Trophoblast cell (in vitro differentiated cells and primary cell): ENCODE measurements around the gene IGF1R.

Source experiments
- DNase-seq, 2 donors: peaks; one replicate each; pipeline ENCODE4 v3.0.0-alpha.2; 2016
- H2AFZ ChIP-seq: 2 replicates; pipeline ENCODE4 v1.6.1; 2013; ENCODE audit warnings: low read length, moderate library complexity, mild to moderate bottlenecking; ENCODE audit not compliant: insufficient read depth, poor library complexity
- H2AK5ac ChIP-seq: 2 replicates; pipeline ENCODE4 v1.6.1; 2013; ENCODE audit warnings: mild to moderate bottlenecking, low read length
- H2BK120ac ChIP-seq: 2 replicates; pipeline ENCODE4 v1.6.1; 2013; ENCODE audit warnings: low read length, mild to moderate bottlenecking, moderate library complexity; ENCODE audit not compliant: insufficient read depth, poor library complexity
- H2BK12ac ChIP-seq: 2 replicates; pipeline ENCODE4 v1.6.1; 2013; ENCODE audit warnings: mild to moderate bottlenecking, low read length, moderate library complexity
- H2BK5ac ChIP-seq: 2 replicates; pipeline ENCODE4 v1.6.1; 2013; ENCODE audit warnings: low read length, low read depth, moderate library complexity, mild to moderate bottlenecking; ENCODE audit not compliant: poor library complexity
- H3K14ac ChIP-seq: 2 replicates; pipeline ENCODE4 v1.6.1; 2013; ENCODE audit warnings: mild to moderate bottlenecking, low read length
- H3K18ac ChIP-seq: 2 replicates; pipeline ENCODE4 v1.6.1; 2013; ENCODE audit warnings: mild to moderate bottlenecking, low read length
- H3K23ac ChIP-seq: 2 replicates; pipeline ENCODE4 v1.6.1; 2013; ENCODE audit warnings: low read length
- H3K27ac ChIP-seq: 2 replicates; pipeline ENCODE4 v1.5.1; 2013; ENCODE audit warnings: low read depth, mild to moderate bottlenecking, inconsistent platforms, low read length, moderate library complexity
- H3K27me3 ChIP-seq: 2 replicates; pipeline ENCODE4 v1.6.1; 2013; ENCODE audit warnings: inconsistent platforms, mild to moderate bottlenecking, low read length, moderate library complexity; ENCODE audit not compliant: insufficient read depth
- H3K36me3 ChIP-seq, 2 experiments: 1 replicate in 1 of 2; 2 replicates in 1 of 2; pipeline ENCODE4 v1.6.1; 2013; ENCODE audit warnings: low read length in 2 of 2, mild to moderate bottlenecking in 2 of 2, moderate library complexity in 1 of 2; ENCODE audit not compliant: insufficient read depth in 2 of 2, control insufficient read depth in 1 of 2
- H3K4ac ChIP-seq: 2 replicates; pipeline ENCODE4 v1.6.1; 2013; ENCODE audit warnings: low read depth, mild to moderate bottlenecking, low read length, moderate library complexity
- H3K4me1 ChIP-seq, 2 experiments: 1 replicate in 1 of 2; 2 replicates in 1 of 2; pipeline ENCODE4 v1.6.1; 2013; ENCODE audit warnings: low read length in 2 of 2, mild to moderate bottlenecking in 2 of 2, moderate library complexity in 1 of 2; ENCODE audit not compliant: insufficient read depth in 2 of 2, control insufficient read depth in 1 of 2
- H3K4me2 ChIP-seq: 2 replicates; pipeline ENCODE4 v1.6.1; 2013; ENCODE audit warnings: inconsistent platforms, mild to moderate bottlenecking, low read length, moderate library complexity
- H3K4me3 ChIP-seq: 2 replicates; pipeline ENCODE4 v1.5.1; 2013; ENCODE audit warnings: mild to moderate bottlenecking, low read depth, low read length, inconsistent platforms
- H3K79me1 ChIP-seq: one replicate; pipeline ENCODE4 v1.6.1; 2013; ENCODE audit warnings: low read length
- H3K79me2 ChIP-seq: 2 replicates; pipeline ENCODE4 v1.6.1; 2013; ENCODE audit warnings: low read length, mild to moderate bottlenecking; ENCODE audit not compliant: control insufficient read depth, insufficient read depth, poor library complexity
- H3K9ac ChIP-seq: 2 replicates; pipeline ENCODE4 v1.6.1; 2013; ENCODE audit warnings: mild to moderate bottlenecking, low read length
- H3K9me3 ChIP-seq: 2 replicates; pipeline ENCODE4 v1.6.1; 2013; ENCODE audit warnings: low read depth, mild to moderate bottlenecking, control low read depth, inconsistent platforms, low read length; ENCODE audit not compliant: insufficient read depth
- H4K12ac ChIP-seq: 2 replicates; pipeline ENCODE4 v1.6.1; 2013; ENCODE audit warnings: low read depth, mild to moderate bottlenecking, low read length, moderate library complexity
- H4K8ac ChIP-seq: 2 replicates; pipeline ENCODE4 v1.6.1; 2013; ENCODE audit warnings: low read depth, mild to moderate bottlenecking, low read length, moderate library complexity
- H4K91ac ChIP-seq: one replicate; pipeline ENCODE4 v1.6.1; 2013; ENCODE audit warnings: low read depth, mild to moderate bottlenecking, low read length, moderate library complexity
- WGBS: extraction: QIAGEN DNeasy Blood & Tissue Kit; methylation state at CpG from one replicate; pipeline ENCODE4 v1.1.7; 2013; ENCODE audit warnings: missing lambda C conversion rate; ENCODE audit not compliant: insufficient read length, insufficient coverage; ENCODE audit errors: extremely low coverage; 5-methylcytosine and 5-hydroxymethylcytosine counted together

Gene IGF1R

DNA sequence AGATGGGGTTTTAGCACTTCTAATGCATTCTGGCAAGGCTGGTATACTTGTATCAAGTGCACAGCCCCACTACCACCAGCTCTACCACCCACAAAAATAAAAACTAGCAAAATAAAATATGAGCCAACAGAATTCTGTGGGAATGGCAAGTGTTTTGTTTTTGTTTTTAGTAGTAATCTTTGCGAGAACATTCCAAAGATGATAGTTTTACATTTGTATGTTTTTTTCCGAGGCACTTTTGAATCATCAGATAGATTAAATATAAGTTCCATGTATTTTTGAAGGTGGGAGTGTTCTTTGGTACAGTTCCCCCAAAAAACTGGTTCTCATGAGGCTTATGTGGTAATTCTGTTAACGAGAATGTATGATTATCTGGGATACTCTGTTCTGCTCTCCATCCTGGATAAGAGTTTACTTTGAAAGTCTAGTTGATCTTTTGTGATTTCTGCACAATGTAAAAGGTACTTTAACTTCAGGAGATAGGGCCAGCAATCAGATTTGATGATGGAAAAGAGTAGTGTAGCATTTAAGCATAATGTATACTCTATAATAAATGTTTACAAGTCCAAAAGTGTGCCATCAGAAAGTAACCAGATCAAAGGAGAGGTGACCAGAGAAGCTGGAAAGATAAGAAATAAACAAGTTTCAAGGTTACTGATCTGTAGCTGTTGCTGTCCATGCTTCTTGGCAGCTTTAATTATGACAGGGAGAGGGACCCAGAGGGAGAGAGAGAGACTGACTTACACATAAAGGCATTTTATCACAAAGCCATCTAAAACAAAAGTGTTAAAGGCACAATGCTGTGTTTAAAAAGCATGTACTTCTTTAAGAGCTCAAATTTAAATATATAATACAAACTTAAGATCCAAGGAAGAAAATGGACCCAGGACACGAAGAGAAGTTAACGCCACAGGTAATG lies 228.4 kb downstream of the IGF1R start:
- Histone ChIP-seq H3K9ac (no peak overlapping the region), H3K18ac (no peak overlapping the region), H4K8ac (no peak overlapping the region), H3K36me3 (no peaks in the 10 kb centered on the region), H3K4ac (no peak overlapping the region), H2BK120ac (no peak overlapping the region), H3K27me3 (no peaks in the 10 kb centered on the region), H3K23ac (no peak overlapping the region), H4K91ac (no peak overlapping the region), H2AK5ac (no peak overlapping the region), H3K4me3 (no peak overlapping the region), H4K12ac (no peak overlapping the region), H2BK12ac (no peak overlapping the region), H3K27ac (no peak overlapping the region), H3K4me2 (no peak overlapping the region), H3K14ac (no peak overlapping the region), H2AFZ (no peak overlapping the region), H2BK5ac (no peak overlapping the region), H3K79me2 (peaks cover 14% of the 10 kb centered on the region), H3K4me1 (peaks cover 16 to 23% of the 10 kb centered on the region in 2 experiments), H3K9me3 (no peaks in the 10 kb centered on the region), H3K79me1 (peaks cover 7% of the 10 kb centered on the region)
- WGBS: no CpG with 5 or more reads among the region's 5 CpGs
- peak; percentile 28 to 69 for DNase-seq

DNA sequence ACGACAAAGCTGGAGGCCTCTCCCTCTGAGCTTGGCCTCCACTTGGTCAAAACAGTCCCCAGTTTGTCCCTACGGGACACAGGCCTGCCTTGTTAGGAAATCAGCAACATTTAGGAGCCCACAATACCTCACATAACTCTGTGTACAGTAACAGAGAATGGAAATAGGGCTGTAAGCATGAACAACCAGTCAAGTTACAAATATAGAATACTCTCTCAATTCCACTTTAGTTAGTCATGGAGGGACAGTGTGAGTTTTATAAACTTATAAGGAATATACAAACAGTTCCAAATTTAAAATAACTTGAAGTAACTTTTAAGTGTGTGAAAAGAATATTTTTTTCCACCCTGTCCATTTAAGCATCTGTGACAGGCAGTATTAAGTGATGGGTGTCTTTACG lies 229.8 kb downstream of the IGF1R start:
- Histone ChIP-seq H3K9ac (no peak overlapping the region), H3K27ac (peak overlapping the region; percentile 30), H3K79me1 (peaks cover 11% of the 10 kb centered on the region), H4K8ac (peak overlapping the region; percentile 69), H3K79me2 (peaks cover 16% of the 10 kb centered on the region), H4K12ac (no peak overlapping the region), H2AFZ (no peak overlapping the region), H3K27me3 (no peaks in the 10 kb centered on the region), H3K4me1 (peaks cover 16 to 28% of the 10 kb centered on the region in 2 experiments), H3K4ac (peak overlapping the region; percentile 47), H3K4me2 (no peak overlapping the region), H3K36me3 (no peaks in the 10 kb centered on the region), H2BK120ac (peak overlapping the region; percentile 27), H3K9me3 (no peaks in the 10 kb centered on the region), H2BK12ac (peak overlapping the region; percentile 43), H3K4me3 (no peak overlapping the region), H3K23ac (no peak overlapping the region), H3K18ac (peak overlapping the region; percentile 63), H4K91ac (peak overlapping the region; percentile 17), H2AK5ac (no peak overlapping the region), H3K14ac (no peak overlapping the region), H2BK5ac (no peak overlapping the region)
- no CpG with 5 or more reads among the region's 3 CpGs for WGBS
- DNase-seq: peak in 1 of 2 donors; percentile 78

DNA sequence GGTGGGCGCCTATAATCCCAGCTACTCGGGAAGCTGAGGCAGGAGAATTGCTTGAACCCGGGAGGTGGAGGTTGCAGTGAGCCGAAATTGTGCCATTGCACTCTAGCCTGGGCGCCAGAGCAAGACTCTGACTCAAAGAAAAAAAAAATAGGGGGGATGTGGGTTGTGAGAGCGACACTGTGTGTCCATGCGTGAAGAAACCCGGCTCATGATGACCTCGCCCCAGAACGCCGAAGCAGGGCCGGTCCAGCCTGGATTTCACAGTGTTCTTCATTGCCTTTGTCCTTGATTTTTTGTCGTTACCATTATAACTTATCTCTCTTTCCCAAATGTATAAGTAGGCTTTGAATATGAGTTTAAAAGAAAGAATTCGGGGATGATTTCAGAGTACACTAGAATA lies 230.5 kb downstream of the IGF1R start:
- Histone ChIP-seq H4K91ac (no peak overlapping the region), H3K18ac (no peak overlapping the region), H2BK5ac (no peak overlapping the region), H3K79me1 (peaks cover 15% of the 10 kb centered on the region), H3K27ac (no peak overlapping the region), H3K36me3 (no peaks in the 10 kb centered on the region), H2BK120ac (no peak overlapping the region), H3K4ac (no peak overlapping the region), H2AK5ac (no peak overlapping the region), H3K23ac (no peak overlapping the region), H3K9ac (no peak overlapping the region), H3K14ac (no peak overlapping the region), H3K79me2 (peaks cover 20% of the 10 kb centered on the region), H3K9me3 (no peaks in the 10 kb centered on the region), H4K12ac (no peak overlapping the region), H2AFZ (no peak overlapping the region), H4K8ac (no peak overlapping the region), H3K27me3 (no peaks in the 10 kb centered on the region), H3K4me3 (no peak overlapping the region), H2BK12ac (no peak overlapping the region), H3K4me1 (peaks cover 19 to 28% of the 10 kb centered on the region in 2 experiments), H3K4me2 (no peak overlapping the region)
- peak in 1 of 2 donors; percentile 35 for DNase-seq
- WGBS: no CpG with 5 or more reads among the region's 14 CpGs

DNA sequence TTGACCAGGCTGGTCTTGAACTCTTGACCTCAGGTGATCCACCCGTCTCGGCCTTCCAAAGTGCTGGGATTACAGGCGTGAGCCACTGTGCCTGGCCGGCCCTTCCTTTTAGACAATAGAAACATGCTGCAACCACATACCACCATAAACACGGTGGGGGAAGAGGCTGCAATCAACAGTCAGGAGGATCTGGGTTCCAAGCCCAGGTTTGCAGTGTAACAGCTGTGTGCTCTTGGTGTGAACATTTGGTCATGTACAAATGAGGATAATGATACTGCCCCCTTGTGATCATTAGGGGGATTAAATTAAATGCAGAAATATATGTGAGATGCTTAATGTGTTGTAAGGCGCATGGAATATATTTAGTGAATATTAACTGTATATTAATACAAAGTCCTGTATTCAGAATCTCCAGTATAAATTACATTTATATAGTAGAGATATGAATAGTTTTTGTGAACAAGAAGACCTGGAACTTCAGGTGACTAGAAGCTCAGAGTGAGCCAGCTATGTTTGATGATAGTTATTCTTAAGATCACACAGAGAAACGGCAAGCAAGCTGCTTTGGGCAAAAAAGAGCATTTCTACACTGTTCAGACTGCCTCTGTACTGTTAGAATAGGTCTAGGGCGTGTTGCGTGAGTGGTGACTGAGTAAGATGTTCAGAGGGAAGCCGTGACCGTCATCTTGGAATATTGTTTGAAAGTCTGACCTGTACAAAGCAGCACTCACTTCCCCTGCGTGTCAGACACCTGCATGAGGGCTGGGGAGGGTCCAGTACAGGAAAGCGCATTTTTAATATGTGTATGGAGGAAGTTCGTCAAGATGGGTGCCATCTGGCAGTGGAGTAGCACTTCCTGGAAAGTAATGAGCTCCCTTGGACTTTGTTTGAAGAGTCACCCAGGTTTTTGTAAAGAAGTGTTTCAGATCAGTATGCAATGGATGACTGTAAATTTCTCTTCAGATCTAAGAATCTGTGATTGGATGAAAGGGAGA lies 233.5 kb downstream of the IGF1R start:
- no peak overlapping the region for H2BK5ac ChIP-seq
- H3K18ac ChIP-seq: no peak overlapping the region
- no peak overlapping the region for H2BK12ac ChIP-seq
- peaks cover 18% of the 10 kb centered on the region for H3K79me2 ChIP-seq
- no peak overlapping the region for H3K23ac ChIP-seq
- peaks cover 12% of the 10 kb centered on the region for H3K79me1 ChIP-seq
- no peak overlapping the region for H3K4me2 ChIP-seq
- H3K4me1 ChIP-seq: peaks cover 7 to 22% of the 10 kb centered on the region in 2 experiments
- H4K12ac ChIP-seq: no peak overlapping the region
- peak overlapping the region; percentile 26 for H4K8ac ChIP-seq
- H3K4ac ChIP-seq: peak overlapping the region; percentile 42
- no peak overlapping the region for H3K14ac ChIP-seq
- H2AFZ ChIP-seq: no peak overlapping the region
- H4K91ac ChIP-seq: no peak overlapping the region
- no peaks in the 10 kb centered on the region for H3K27me3 ChIP-seq
- no peak overlapping the region for H2BK120ac ChIP-seq
- no peaks in the 10 kb centered on the region for H3K36me3 ChIP-seq
- no peak overlapping the region for H3K27ac ChIP-seq
- no CpG with 5 or more reads among the region's 14 CpGs for whole genome bisulfite sequencing
- H3K9me3 ChIP-seq: no peaks in the 10 kb centered on the region
- DNase-seq: peak; percentile 44 to 80
- H3K4me3 ChIP-seq: no peak overlapping the region
- no peak overlapping the region for H2AK5ac ChIP-seq
- no peak overlapping the region for H3K9ac ChIP-seq
